B cell (primary cell): Measurements from ENCODE around the gene FBXL13. TPM values are rescaled to one million over a fixed set of nuclear protein-coding genes. Genes with fewer than 3 reads are reported as not detected.

Source experiments
- ATAC-seq: fragments of 200-7000 bp; cut with Tn5 transposase; one replicate; pipeline ENCODE4 v1.10.0; 2021; ENCODE audit warnings: low read depth, mild to moderate bottlenecking, moderate number of reproducible peaks, moderate library complexity
- CTCF ChIA-PET: fragments of 350-600 bp; sonication (Branson Sonifier 250); formaldehyde crosslinking; loops from one replicate; lab custom pipeline; 2021; ENCODE audit warnings: antibody characterized with exemption, inconsistent platforms; lab: Charles Lee
- POLR2A ChIA-PET: fragments of 350-600 bp; sonication (Branson Sonifier 250); formaldehyde crosslinking; loops from one replicate; lab custom pipeline; 2021; ENCODE audit warnings: antibody characterized with exemption; lab: Charles Lee
- DNase-seq: peaks from one replicate; pipeline ENCODE4 v3.0.0; 2013
- H2AFZ ChIP-seq: 2 replicates; pipeline ENCODE4 v1.6.1; 2012; ENCODE audit warnings: mild to moderate bottlenecking, low read depth, low read length; ENCODE audit not compliant: insufficient read depth, poor library complexity, severe bottlenecking
- H3K27ac ChIP-seq, 2 donors: 1 replicate in 1 of 2; 2 replicates in 1 of 2; pipeline ENCODE4 v1.5.1; 2012 to 2013; ENCODE audit warnings: low read length in 2 of 2, mild to moderate bottlenecking in 2 of 2, moderate library complexity in 1 of 2
- H3K27me3 ChIP-seq, 4 experiments: fragments of 200-600 bp in 1 of 4; sonication (generic) in 1 of 4; replicated peaks in 1 of 4; 1 replicate in 2 of 4; 2 replicates in 2 of 4; pipeline versions ENCODE4 v1.6.1 to v1.7.0; 2013 to 2016; ENCODE audit warnings: low read length in 3 of 4, mild to moderate bottlenecking in 2 of 4, mixed read lengths in 1 of 4, moderate library complexity in 1 of 4; ENCODE audit not compliant: insufficient read depth in 4 of 4, control insufficient read depth in 3 of 4; ENCODE audit errors: control extremely low read depth in 1 of 4
- H3K36me3 ChIP-seq, 2 experiments: replicated peaks in 1 of 2; 1 replicate in 1 of 2; 2 replicates in 1 of 2; pipeline versions ENCODE4 v1.6.1 to v1.7.1; 2013; ENCODE audit warnings: low read length in 1 of 2; ENCODE audit not compliant: insufficient read depth in 2 of 2, control insufficient read depth in 1 of 2; ENCODE audit errors: control extremely low read depth in 1 of 2, extremely low read depth in 1 of 2
- H3K4me1 ChIP-seq, 2 donors: fragments of 200-600 bp in 1 of 2; sonication (generic) in 1 of 2; 1 replicate in 1 of 2; 2 replicates in 1 of 2; pipeline versions ENCODE4 v1.5.1 to v1.6.1; 2013 to 2017; ENCODE audit warnings: low read length in 2 of 2; ENCODE audit not compliant: control insufficient read depth in 2 of 2, insufficient read depth in 2 of 2
- H3K4me2 ChIP-seq: replicated peaks from 2 replicates; pipeline ENCODE3; 2012; ENCODE audit warnings: mild to moderate bottlenecking, low read depth, low read length; ENCODE audit not compliant: poor library complexity, severe bottlenecking
- H3K4me3 ChIP-seq, 5 experiments: fragments of 200-600 bp in 1 of 5; sonication (generic) in 1 of 5; 1 replicate in 3 of 5; 2 replicates in 2 of 5; pipeline versions ENCODE4 v1.5.1 to v1.7.0; 2011 to 2016; ENCODE audit warnings: low read length in 4 of 5, mild to moderate bottlenecking in 4 of 5, low read depth in 2 of 5, control low read depth in 1 of 5, moderate library complexity in 1 of 5; ENCODE audit not compliant: insufficient read depth in 1 of 5; ENCODE audit errors: control extremely low read depth in 1 of 5, extremely low read depth in 1 of 5
- H3K79me2 ChIP-seq: fragments of 200-600 bp; sonication (generic); one replicate; pipeline ENCODE4 v1.6.0; 2016; ENCODE audit warnings: low read length; ENCODE audit not compliant: control insufficient read depth, insufficient read depth
- H3K9ac ChIP-seq: fragments of 200-600 bp; sonication (generic); 2 replicates; pipeline ENCODE4 v1.6.1; 2017; ENCODE audit warnings: mild to moderate bottlenecking, low read length, moderate library complexity
- H3K9me3 ChIP-seq, 3 donors: one replicate each; pipeline versions ENCODE4 v1.6.1 to v1.7.1; 2013; ENCODE audit warnings: low read length in 2 of 3; ENCODE audit not compliant: control insufficient read depth in 2 of 3, insufficient read depth in 1 of 3; ENCODE audit errors: control extremely low read depth in 1 of 3
- H4K20me1 ChIP-seq: 2 replicates; pipeline ENCODE4 v1.6.0; 2012; ENCODE audit warnings: mild to moderate bottlenecking, low read length; ENCODE audit not compliant: insufficient read depth, control insufficient read depth, poor library complexity, severe bottlenecking
- H3K27ac Mint-ChIP-seq: one replicate; pipeline ENCODE4 v1.8.0; 2021; ENCODE audit warnings: mixed read lengths
- H3K27me3 Mint-ChIP-seq: one replicate; pipeline ENCODE4 v1.8.0; 2021; ENCODE audit warnings: mixed read lengths
- H3K4me1 Mint-ChIP-seq: one replicate; pipeline ENCODE4 v1.8.0; 2021; ENCODE audit warnings: mixed read lengths
- H3K4me3 Mint-ChIP-seq: one replicate; pipeline ENCODE4 v1.8.0; 2021; ENCODE audit warnings: mixed read lengths
- H3K9me3 Mint-ChIP-seq: one replicate; pipeline ENCODE4 v1.8.0; 2022; ENCODE audit warnings: mixed read lengths; ENCODE audit not compliant: insufficient read depth
- EZH2 ChIP-seq: IDR thresholded peaks from 2 replicates; pipeline ENCODE4 v1.6.1; 2012; ENCODE audit warnings: borderline replicate concordance, low read depth, mild to moderate bottlenecking, moderate library complexity, low read length; ENCODE audit not compliant: insufficient read depth, poor library complexity, severe bottlenecking
- WGBS: methylation state at CpG from one replicate; pipeline ENCODE4 v1.1.5; 2013; ENCODE audit warnings: missing lambda C conversion rate; ENCODE audit not compliant: insufficient coverage; 5-methylcytosine and 5-hydroxymethylcytosine counted together
- intact Hi-C: fragments of 100-400 bp; cut with micrococcal nuclease; formaldehyde crosslinking; loops from one replicate; pipeline ENCODE4 v1.10.0; 2022
- polyA plus RNA-seq: library from polyadenylated mRNA; depleted of rRNA; stranded (reverse); fragments of >200 nt; gene quantifications from 2 replicates; pipeline ENCODE4 v1.2.3, GENCODE V29; 2012
- total RNA-seq, 2 donors: library from RNA; stranded (reverse); fragments of 120-200 nt in 1 of 2; gene quantifications; 1 replicate in 1 of 2; 2 replicates in 1 of 2; pipeline versions ENCODE4 v1.2.3 to v1.2.4, GENCODE V29; 2013 to 2022
- TF ChIP-seq, protein P1 (sequence below): fragments of 200-600 bp; IDR thresholded peaks from one replicate; pipeline ENCODE4 v1.8.0; 2022; ENCODE audit warnings: antibody characterized with exemption, mild to moderate bottlenecking

FBXL13 gene
- total and polyA plus RNA-seq, 2 donors (not counting 1 experiment from before 2014, with no cell fraction given), result 0.22 to 4.0 TPM

- no peak for DNase-seq
- Mint-ChIP-seq H3K27me3 (no peaks in the 10 kb centered on the region), H3K4me3 (no peak overlapping the region), H3K27ac (no peak overlapping the region), H3K4me1 (peaks cover 6% of the 10 kb centered on the region), H3K9me3 (no peaks in the 10 kb centered on the region)
- no CpG with 5 or more reads among the region's 2 CpGs for WGBS
- no peak for TF ChIP-seq EZH2
- TF ChIP-seq, protein P1, sequence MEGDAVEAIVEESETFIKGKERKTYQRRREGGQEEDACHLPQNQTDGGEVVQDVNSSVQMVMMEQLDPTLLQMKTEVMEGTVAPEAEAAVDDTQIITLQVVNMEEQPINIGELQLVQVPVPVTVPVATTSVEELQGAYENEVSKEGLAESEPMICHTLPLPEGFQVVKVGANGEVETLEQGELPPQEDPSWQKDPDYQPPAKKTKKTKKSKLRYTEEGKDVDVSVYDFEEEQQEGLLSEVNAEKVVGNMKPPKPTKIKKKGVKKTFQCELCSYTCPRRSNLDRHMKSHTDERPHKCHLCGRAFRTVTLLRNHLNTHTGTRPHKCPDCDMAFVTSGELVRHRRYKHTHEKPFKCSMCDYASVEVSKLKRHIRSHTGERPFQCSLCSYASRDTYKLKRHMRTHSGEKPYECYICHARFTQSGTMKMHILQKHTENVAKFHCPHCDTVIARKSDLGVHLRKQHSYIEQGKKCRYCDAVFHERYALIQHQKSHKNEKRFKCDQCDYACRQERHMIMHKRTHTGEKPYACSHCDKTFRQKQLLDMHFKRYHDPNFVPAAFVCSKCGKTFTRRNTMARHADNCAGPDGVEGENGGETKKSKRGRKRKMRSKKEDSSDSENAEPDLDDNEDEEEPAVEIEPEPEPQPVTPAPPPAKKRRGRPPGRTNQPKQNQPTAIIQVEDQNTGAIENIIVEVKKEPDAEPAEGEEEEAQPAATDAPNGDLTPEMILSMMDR, result no peak
- H3K4me2 ChIP-seq, result no peak overlapping the region
- no peak for ATAC-seq
- H3K79me2 ChIP-seq, result no peaks in the 10 kb centered on the region
- intact Hi-C loops, result no loop called here
- H3K4me1 ChIP-seq, result no peaks in the 10 kb centered on the region
- H3K36me3 ChIP-seq, result no peaks in the 10 kb centered on the region
- CTCF ChIA-PET, result no interaction called here
- H2AFZ ChIP-seq, result no peak overlapping the region
- no peaks in the 10 kb centered on the region for H4K20me1 ChIP-seq
- POLR2A ChIA-PET, result no interaction called here
- H3K9ac ChIP-seq, result no peak overlapping the region
- no peak overlapping the region for H3K27ac ChIP-seq
- no peak overlapping the region for H3K4me3 ChIP-seq
- no peaks in the 10 kb centered on the region for H3K9me3 ChIP-seq
- no peaks in the 10 kb centered on the region for H3K27me3 ChIP-seq
Observed at GRCh38 chr7:102988088-102988487, 86.5 kb downstream of the FBXL13 start.

DNA sequence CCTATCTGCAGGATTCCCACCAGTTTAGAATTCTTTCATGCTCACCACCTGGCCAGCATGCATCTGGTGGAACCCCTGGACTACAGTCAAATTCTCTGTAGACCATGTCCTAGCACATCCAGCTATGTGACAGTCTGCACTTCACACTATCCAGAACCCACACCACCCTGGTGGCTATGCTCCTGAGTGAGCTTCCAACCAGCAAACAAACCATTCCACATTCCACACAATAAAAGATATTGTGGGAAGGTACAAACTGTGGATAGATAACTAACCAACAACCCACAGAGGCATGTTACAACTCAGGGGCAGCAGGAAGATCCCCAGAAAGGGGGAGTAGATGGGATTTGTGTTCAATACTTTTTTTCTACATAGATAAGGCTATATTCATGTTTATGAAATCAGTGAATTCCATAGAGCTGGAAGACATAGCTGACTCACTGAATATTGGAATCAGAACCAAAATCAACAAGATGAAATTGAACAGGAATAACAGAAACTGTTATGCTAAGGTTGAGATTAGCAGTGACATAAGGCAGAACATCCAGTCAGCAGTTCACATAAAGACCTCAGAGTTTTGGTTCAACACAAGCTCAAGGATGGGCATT, 89.3 kb downstream of the FBXL13 start:
- Histone ChIP-seq H3K9ac (no peak overlapping the region), H2AFZ (no peak overlapping the region), H3K79me2 (no peaks in the 10 kb centered on the region), H3K9me3 (no peaks in the 10 kb centered on the region), H3K27ac (no peak overlapping the region), H3K27me3 (no peaks in the 10 kb centered on the region), H3K4me1 (no peaks in the 10 kb centered on the region), H3K4me2 (no peak overlapping the region), H3K36me3 (no peaks in the 10 kb centered on the region), H3K4me3 (no peak overlapping the region), H4K20me1 (no peaks in the 10 kb centered on the region)
- ATAC-seq, result no peak
- POLR2A ChIA-PET, result no interaction called here
- Mint-ChIP-seq H3K27ac (no peak overlapping the region), H3K27me3 (no peaks in the 10 kb centered on the region), H3K4me1 (peaks cover 6% of the 10 kb centered on the region), H3K9me3 (no peaks in the 10 kb centered on the region), H3K4me3 (no peak overlapping the region)
- TF ChIP-seq, protein P1, result no peak
- TF ChIP-seq EZH2, result no peak
- CTCF ChIA-PET, result no interaction called here
- intact Hi-C loops, result no loop called here
- DNase-seq, result no peak
